ENCODE measurements around the gene AJAP1.

Gene AJAP1

DNA sequence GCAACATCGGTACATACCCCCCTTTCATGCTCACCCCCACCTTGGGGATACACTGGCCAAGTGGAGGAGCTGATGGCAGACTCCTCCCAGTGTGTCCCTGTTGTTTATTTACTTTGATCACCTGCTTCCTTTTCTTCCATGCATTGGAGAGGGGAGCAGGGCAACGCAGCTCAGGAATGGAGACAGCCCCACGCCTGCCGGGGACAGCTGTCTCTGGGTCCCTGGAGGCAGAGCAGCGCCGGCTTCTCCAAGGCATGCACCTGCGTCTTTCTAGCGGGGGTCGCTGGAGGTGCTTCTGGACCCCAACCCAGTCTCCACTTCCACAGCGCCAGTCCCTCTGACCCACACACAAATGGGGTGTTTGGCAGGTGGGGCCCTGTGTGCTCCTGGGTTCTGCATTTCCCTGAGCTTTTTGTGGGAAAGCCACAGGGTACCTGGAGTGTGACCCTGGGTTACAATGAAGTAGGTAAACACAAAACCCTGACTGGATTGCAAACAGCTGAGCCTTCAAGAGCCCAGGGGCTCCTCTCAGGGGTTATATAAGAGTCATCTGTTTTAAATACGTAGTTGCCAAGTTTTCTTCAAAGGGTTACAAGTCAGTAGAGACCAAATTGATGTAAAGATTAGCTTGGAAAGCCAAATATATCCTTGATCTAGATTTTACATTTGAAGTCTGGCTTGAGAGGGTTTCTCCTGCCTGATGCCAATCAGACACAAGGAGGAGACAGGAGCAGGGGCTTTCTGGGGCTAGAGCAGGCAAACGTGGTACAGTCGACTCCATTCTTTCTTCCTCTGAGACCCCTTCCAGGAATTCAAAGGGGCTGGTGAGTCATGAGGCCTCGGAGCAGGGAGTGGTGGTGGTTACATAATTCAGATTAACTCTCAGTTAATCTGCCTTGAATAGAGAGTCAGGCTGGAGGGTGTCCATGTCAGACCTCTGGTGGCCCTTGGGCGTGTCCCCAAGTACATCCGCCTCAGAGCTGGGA lies 4.5 kb downstream of the AJAP1 start:
- TF ChIP-seq, protein P1, sequence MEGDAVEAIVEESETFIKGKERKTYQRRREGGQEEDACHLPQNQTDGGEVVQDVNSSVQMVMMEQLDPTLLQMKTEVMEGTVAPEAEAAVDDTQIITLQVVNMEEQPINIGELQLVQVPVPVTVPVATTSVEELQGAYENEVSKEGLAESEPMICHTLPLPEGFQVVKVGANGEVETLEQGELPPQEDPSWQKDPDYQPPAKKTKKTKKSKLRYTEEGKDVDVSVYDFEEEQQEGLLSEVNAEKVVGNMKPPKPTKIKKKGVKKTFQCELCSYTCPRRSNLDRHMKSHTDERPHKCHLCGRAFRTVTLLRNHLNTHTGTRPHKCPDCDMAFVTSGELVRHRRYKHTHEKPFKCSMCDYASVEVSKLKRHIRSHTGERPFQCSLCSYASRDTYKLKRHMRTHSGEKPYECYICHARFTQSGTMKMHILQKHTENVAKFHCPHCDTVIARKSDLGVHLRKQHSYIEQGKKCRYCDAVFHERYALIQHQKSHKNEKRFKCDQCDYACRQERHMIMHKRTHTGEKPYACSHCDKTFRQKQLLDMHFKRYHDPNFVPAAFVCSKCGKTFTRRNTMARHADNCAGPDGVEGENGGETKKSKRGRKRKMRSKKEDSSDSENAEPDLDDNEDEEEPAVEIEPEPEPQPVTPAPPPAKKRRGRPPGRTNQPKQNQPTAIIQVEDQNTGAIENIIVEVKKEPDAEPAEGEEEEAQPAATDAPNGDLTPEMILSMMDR (IDR thresholded peaks at IDR 0.05; ENCODE audit: low read depth, low read length), result no peak
- DNase-seq (ENCODE audit: extremely low read depth, low read depth), result no peak

DNA sequence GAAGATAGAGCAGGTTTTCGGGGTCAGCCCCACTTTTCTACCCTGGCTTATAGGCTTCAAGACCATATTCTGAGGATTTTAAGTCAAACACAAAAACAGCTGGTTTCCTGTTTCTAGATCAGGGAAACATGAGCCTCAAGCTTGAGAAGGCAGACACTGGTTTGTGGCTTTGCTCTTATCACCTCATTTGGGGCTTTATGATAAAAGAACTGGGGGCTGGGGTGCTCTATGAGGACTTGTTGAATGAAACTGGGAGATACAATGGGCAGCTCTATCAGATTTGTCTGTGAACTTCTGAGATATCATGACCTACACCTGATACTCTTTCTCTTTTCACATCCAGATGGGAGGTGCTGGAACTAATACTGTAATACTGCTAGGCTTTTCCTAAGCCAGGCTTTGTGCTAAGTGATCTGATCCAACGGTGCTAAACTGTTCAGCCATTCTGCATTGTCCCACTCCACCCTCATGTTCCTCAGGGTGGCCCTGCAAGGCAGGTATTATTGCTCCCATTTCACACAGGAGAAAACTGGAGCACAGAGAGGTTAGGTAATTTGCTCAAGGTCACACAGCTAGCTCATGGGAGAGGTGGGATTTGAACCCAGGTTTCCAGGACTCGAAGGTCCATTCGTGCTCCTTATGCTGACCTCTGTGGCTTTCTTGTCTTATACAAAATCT lies 6.6 kb downstream of the AJAP1 start:
- TF ChIP-seq, protein P1 (IDR thresholded peaks at IDR 0.05; ENCODE audit: low read depth, low read length), result no peak
- no peak for DNase-seq (ENCODE audit: extremely low read depth, low read depth)

DNA sequence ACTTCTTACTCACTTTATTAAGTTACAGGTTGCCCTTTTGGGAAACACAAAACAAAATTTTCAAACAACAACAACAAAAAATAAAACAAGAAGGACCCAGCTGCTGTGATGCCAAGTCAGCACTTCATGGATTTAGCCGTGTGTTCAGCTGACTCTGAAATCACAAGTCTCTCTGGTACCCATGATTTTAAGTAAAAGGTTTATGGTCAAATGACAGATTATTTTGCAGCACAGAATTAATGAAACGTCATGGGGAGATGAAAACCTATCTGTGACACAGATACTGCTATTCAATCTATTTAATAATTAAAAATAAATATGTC lies 7.1 kb downstream of the AJAP1 start:
- TF ChIP-seq, protein P1 (IDR thresholded peaks at IDR 0.05; ENCODE audit: low read depth, low read length), result no peak
- DNase-seq (ENCODE audit: extremely low read depth, low read depth), result no peak

DNA sequence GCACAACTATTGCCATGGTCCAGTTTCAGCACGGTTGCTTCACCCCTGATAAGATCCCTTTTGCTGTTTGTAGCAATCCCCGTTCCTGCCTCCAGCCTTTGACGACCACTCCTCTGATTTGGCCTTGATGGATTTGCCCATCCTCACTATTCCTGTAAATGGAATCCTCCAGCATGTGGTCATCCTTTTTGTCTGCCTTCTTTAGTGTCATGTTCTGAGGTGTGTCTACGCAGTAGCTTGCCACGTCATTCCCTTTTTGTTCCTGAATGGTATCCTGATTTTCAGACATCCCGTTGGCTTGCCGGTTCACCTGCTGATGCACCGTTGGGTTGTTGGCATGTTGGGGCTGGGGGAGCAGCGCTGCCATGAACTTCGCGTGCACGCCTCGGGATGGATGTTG lies 7.8 kb downstream of the AJAP1 start:
- TF ChIP-seq, protein P1 (IDR thresholded peaks at IDR 0.05; ENCODE audit: low read depth, low read length), result no peak
- no peak for DNase-seq (ENCODE audit: extremely low read depth, low read depth)

DNA sequence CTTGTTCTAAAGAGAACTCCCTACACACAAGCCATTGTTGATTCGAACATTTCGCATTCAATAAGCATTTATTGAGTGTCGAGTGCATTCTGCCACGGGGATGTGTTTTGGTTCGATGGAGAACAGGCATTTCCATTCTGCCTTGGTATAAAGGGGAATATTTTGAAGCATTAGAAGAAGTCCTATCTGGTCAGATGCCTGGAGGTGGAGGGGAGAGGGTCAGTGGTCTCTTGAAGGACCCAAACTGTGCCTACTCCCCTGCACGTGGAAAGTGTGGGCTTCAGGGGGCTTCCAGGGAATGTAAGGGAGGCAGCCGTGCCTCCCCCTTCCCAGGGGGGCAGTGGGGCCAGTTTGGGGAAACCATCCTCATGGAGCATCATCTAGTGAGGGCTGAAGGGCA lies 8.3 kb downstream of the AJAP1 start:
- TF ChIP-seq, protein P1 (IDR thresholded peaks at IDR 0.05; ENCODE audit: low read depth, low read length), result no peak
- no peak for DNase-seq (ENCODE audit: extremely low read depth, low read depth)

DNA sequence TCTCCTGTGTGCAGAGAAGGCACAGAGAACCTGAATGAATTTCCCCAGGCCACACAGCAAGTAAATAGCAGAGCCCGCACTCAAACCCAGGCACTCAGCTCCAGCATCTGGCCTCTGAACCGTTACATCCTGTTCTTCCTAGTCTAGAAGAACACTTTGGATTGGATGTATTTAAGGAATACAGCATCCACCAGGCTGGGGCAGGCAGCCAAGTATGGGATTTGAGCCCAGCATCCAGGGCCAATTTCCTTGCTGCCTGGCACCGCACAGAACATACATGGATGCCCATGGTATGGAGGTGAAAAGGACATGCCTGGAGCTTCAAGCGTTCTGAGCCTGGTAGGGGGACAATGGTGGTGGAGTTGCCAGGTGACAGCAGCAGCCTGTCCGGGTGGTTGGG lies 9.7 kb downstream of the AJAP1 start:
- DNase-seq (ENCODE audit: extremely low read depth, low read depth), result no peak

More for the DNA sequence above, 9.7 kb downstream of the AJAP1 start:
- TF ChIP-seq, protein P1 (IDR thresholded peaks at IDR 0.05; ENCODE audit: low read depth, low read length), result no peak

Measured in AG09319 (cell line).